ENCODE measurements around the gene HDC.

- no peak for TF ChIP-seq POLR2A (IDR thresholded peaks at IDR 0.05)
- no peak for TF ChIP-seq CTCF (IDR thresholded peaks at IDR 0.05)
Measured at GRCh38 chr15:50252556-50252955, 13.0 kb downstream of the HDC start.

Data from adrenal gland (tissue), 5 donors.